Measurements from ENCODE around the gene DGLUCY. TPM values are rescaled to one million over a fixed set of nuclear protein-coding genes. Genes with fewer than 3 reads are reported as not detected.

Gene DGLUCY
- total RNA-seq, 1 experiment from 2014 or later = 67.0 TPM

GRCh38 chr14:91116913-91117588, 3.2 kb downstream of the DGLUCY start (continued):
- TF ChIP-seq, protein P1, sequence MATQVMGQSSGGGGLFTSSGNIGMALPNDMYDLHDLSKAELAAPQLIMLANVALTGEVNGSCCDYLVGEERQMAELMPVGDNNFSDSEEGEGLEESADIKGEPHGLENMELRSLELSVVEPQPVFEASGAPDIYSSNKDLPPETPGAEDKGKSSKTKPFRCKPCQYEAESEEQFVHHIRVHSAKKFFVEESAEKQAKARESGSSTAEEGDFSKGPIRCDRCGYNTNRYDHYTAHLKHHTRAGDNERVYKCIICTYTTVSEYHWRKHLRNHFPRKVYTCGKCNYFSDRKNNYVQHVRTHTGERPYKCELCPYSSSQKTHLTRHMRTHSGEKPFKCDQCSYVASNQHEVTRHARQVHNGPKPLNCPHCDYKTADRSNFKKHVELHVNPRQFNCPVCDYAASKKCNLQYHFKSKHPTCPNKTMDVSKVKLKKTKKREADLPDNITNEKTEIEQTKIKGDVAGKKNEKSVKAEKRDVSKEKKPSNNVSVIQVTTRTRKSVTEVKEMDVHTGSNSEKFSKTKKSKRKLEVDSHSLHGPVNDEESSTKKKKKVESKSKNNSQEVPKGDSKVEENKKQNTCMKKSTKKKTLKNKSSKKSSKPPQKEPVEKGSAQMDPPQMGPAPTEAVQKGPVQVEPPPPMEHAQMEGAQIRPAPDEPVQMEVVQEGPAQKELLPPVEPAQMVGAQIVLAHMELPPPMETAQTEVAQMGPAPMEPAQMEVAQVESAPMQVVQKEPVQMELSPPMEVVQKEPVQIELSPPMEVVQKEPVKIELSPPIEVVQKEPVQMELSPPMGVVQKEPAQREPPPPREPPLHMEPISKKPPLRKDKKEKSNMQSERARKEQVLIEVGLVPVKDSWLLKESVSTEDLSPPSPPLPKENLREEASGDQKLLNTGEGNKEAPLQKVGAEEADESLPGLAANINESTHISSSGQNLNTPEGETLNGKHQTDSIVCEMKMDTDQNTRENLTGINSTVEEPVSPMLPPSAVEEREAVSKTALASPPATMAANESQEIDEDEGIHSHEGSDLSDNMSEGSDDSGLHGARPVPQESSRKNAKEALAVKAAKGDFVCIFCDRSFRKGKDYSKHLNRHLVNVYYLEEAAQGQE (IDR thresholded peaks at IDR 0.05; ENCODE audit: low read depth) = no peak
- no peak for TF ChIP-seq YY1 (IDR thresholded peaks at IDR 0.05; ENCODE audit: extremely low read depth, insufficient replicate concordance, low read depth, low read length)

GRCh38 chr14:91117960-91118359, 4.1 kb downstream of the DGLUCY start:
- ChIA-PET POLR2A (interaction anchor here (0.6 kb wide), 1 partner anchor 30 kb away, joined by 3 read pairs; no protein-coding TSS in a partner anchor), RAD21 (ENCODE audit: low non-redundant PET in 1 of 2, low total read pairs in 2 of 2, uncharacterized antibody in 2 of 2, unreplicated experiment in 2 of 2) (no interaction called here), CTCF (interaction anchor here (0.6 kb wide), 1 partner anchor 215 kb away, joined by 3 read pairs; no protein-coding TSS in a partner anchor)
- no peak overlapping the region for H2AFZ ChIP-seq (ENCODE audit: low read depth, low read length, poor library complexity, severe bottlenecking)
- H3K9me2 ChIP-seq (ENCODE audit: insufficient read depth) = no peaks in the 10 kb centered on the region
- ATAC-seq (no peak), DNase-seq (ENCODE audit: low read depth, low spot score) (no peak)
- intact Hi-C loops (cut with micrococcal nuclease) = no loop called here
- H3K79me2 ChIP-seq (ENCODE audit: insufficient read depth, low read length) = peaks cover 78% of the 10 kb centered on the region
- H3K27me3 ChIP-seq (ENCODE audit: insufficient read depth, low read length) = no peaks in the 10 kb centered on the region
- H3K9me3 ChIP-seq (ENCODE audit: control insufficient read depth in 1 of 2, insufficient read depth in 1 of 2, low read depth in 1 of 2, low read length in 2 of 2) = 0 out of 4 replicates have a peak, but pooled peaks cover 0 to 3% of the 10 kb centered on the region in 2 experiments
- no TSS peak for BruUV-seq (replicated peaks)
- no peak overlapping the region for H3K4me3 ChIP-seq (replicated peaks in 1 of 2; ENCODE audit: low read depth in 1 of 2, low read length in 2 of 2)
- peak overlapping the region; percentile 8; the same call in 1 of the 2 replicates for H3K4me2 ChIP-seq (ENCODE audit: low read length)
- H3K4me1 ChIP-seq (ENCODE audit: control insufficient read depth in 1 of 2, insufficient read depth in 2 of 2, low read length in 2 of 2) = peaks cover 24 to 68% of the 10 kb centered on the region in 2 experiments
- H3K9ac ChIP-seq (ENCODE audit: low read length) = no peak overlapping the region
- H3K36me3 ChIP-seq (ENCODE audit: control insufficient read depth in 1 of 2, insufficient read depth in 2 of 2, low read length in 2 of 2) = peaks cover 0 to 25% of the 10 kb centered on the region in 2 experiments; a peak in 2 of 4 replicates
- no peaks in the 10 kb centered on the region for H4K20me1 ChIP-seq (ENCODE audit: insufficient read depth)
- TF ChIP-seq CEBPB (IDR thresholded peaks at IDR 0.05; ENCODE audit: low read depth) = no peak
- no peak for TF ChIP-seq ELF1 (IDR thresholded peaks at IDR 0.05; ENCODE audit: borderline replicate concordance, low read depth)
- no peak for TF ChIP-seq MAX (IDR thresholded peaks at IDR 0.05)
- no peak for TF ChIP-seq EZH2phosphoT487 (IDR thresholded peaks at IDR 0.05; ENCODE audit: borderline replicate concordance)
- TF ChIP-seq, protein P2, sequence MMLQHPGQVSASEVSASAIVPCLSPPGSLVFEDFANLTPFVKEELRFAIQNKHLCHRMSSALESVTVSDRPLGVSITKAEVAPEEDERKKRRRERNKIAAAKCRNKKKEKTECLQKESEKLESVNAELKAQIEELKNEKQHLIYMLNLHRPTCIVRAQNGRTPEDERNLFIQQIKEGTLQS (IDR thresholded peaks at IDR 0.05) = no peak
- TF ChIP-seq POLR2A (IDR thresholded peaks at IDR 0.05; ENCODE audit: borderline replicate concordance, extremely low read depth, insufficient read depth, insufficient read length) = no peak
- no peak for TF ChIP-seq SRF (IDR thresholded peaks at IDR 0.05; ENCODE audit: low read depth)
- TF ChIP-seq, protein P3, sequence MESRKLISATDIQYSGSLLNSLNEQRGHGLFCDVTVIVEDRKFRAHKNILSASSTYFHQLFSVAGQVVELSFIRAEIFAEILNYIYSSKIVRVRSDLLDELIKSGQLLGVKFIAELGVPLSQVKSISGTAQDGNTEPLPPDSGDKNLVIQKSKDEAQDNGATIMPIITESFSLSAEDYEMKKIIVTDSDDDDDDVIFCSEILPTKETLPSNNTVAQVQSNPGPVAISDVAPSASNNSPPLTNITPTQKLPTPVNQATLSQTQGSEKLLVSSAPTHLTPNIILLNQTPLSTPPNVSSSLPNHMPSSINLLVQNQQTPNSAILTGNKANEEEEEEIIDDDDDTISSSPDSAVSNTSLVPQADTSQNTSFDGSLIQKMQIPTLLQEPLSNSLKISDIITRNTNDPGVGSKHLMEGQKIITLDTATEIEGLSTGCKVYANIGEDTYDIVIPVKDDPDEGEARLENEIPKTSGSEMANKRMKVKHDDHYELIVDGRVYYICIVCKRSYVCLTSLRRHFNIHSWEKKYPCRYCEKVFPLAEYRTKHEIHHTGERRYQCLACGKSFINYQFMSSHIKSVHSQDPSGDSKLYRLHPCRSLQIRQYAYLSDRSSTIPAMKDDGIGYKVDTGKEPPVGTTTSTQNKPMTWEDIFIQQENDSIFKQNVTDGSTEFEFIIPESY (IDR thresholded peaks at IDR 0.05; ENCODE audit: extremely low read depth, insufficient replicate concordance, low read length) = no peak
- TF ChIP-seq ZFX (IDR thresholded peaks at IDR 0.05) = no peak
- no peak overlapping the region for H3K27ac ChIP-seq (ENCODE audit: low read depth, low read length)
